GM23248 (cell line): ENCODE data around the gene CNIH3.

Source experiments
- EZH2 ChIP-seq: fragments of 200-600 bp; sonication (generic); IDR thresholded peaks from 2 replicates; pipeline ENCODE4 v1.6.1; 2018; ENCODE audit warnings: antibody characterized with exemption, mild to moderate bottlenecking; ENCODE audit not compliant: insufficient read depth, poor library complexity, severe bottlenecking
- EZH2phosphoT487 ChIP-seq: fragments of 200-600 bp; sonication (generic); IDR thresholded peaks from 2 replicates; pipeline ENCODE4 v1.6.1; 2018; ENCODE audit warnings: antibody characterized with exemption, moderate library complexity, mild to moderate bottlenecking, low read depth; ENCODE audit not compliant: insufficient read depth

DNA sequence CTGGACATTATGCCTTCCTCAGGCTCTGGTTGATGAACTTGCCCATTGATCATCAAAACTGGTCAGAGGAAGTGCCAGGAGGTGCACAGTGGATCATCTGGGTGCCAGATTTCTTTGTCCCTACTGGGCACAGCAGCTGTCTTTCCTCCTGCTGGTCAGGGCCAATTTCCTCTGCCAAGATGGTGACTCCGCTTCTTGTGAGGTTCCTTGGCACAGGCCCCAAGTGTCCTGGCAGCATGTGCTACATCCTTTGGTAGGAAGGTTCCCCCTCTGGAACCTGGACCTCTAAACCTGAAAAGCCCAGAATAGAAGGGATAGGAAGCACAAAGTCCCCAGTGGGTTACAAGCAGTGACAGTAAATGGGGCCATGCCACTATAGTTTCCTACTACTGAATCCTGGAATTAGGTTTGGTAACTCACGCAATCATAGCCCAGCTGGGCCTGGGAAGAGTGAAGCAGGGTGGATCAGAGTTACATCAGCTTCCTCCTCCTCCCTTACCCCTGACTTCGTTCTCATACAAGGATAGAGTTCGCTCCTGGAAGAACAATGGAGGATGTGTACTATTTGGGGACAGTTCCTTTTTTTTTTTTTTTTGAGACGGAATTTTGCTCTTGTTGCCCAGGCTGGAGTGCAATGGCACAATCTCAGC, 147.1 kb downstream of the CNIH3 start:
- no peak for TF ChIP-seq EZH2
- no peak for TF ChIP-seq EZH2phosphoT487
